ENCODE data around the gene RABGAP1L.

GRCh38 chr1:174167265-174167803, 8.0 kb downstream of the RABGAP1L start:
- TF ChIP-seq ZNF274 (IDR thresholded peaks at IDR 0.05; ENCODE audit: low read depth, low read length) (no peak), SUZ12 (IDR thresholded peaks at IDR 0.05; ENCODE audit: extremely low read depth, insufficient read depth, insufficient read length) (no peak)

Measured in NT2/D1 (cell line).